Activated CD4-positive, alpha-beta T cell treated with anti-CD3 and anti-CD28 coated beads, Interleukin-2, amount 50 U/mL, for 4 hours (primary cell): Measurements from ENCODE around the gene SYCP1.
"Not testable (repeated sequence)": the region's sequence is repeated elsewhere in the genome, so short reads cannot be mapped to it uniquely, and the experiment has no call there.

Source experiments
- DNase-seq, 2 experiments: peaks; one replicate each; pipeline ENCODE4 v3.0.0-alpha.2; 2020

The SYCP1 gene

GRCh38 chr1:114976891-114977290 lies 122.2 kb downstream of the SYCP1 start:
- DNase-seq = no peak

GRCh38 chr1:114979278-114979891 lies 124.7 kb downstream of the SYCP1 start:
- DNase-seq = peak; percentile 65 to 74

- no peak for DNase-seq
Observed at GRCh38 chr1:114982251-114982650, 127.6 kb downstream of the SYCP1 start.

GRCh38 chr1:114986286-114986685 lies 131.6 kb downstream of the SYCP1 start:
- DNase-seq = no peak

- no peak for DNase-seq
Observed at GRCh38 chr1:114988095-114988494, 133.4 kb downstream of the SYCP1 start.

- no peak for DNase-seq
Observed at GRCh38 chr1:114997510-114998289, 143.0 kb downstream of the SYCP1 start.

GRCh38 chr1:115006191-115006590 lies 151.5 kb downstream of the SYCP1 start:
- DNase-seq = no peak

GRCh38 chr1:115012006-115012405 lies 157.3 kb downstream of the SYCP1 start:
- no peak for DNase-seq

GRCh38 chr1:115012434-115012833 lies 157.8 kb downstream of the SYCP1 start:
- DNase-seq = no peak

GRCh38 chr1:115013792-115014191 lies 159.1 kb downstream of the SYCP1 start:
- no peak for DNase-seq

- DNase-seq = not testable (repeated sequence)
Observed at GRCh38 chr1:115019549-115019948, 164.9 kb downstream of the SYCP1 start.

GRCh38 chr1:115021145-115021544 lies 166.5 kb downstream of the SYCP1 start:
- DNase-seq = no peak

GRCh38 chr1:115023593-115023992 lies 168.9 kb downstream of the SYCP1 start:
- no peak for DNase-seq

GRCh38 chr1:115029526-115029925 lies 174.9 kb downstream of the SYCP1 start, which contains the start of gene TSHB:
Gene TSHB (plus strand): TSS chr1:115029826. CDS start chr1:115033363, 3,537 bp downstream.
- DNase-seq = no peak

- no peak for DNase-seq
Observed at GRCh38 chr1:115031595-115031994, 176.9 kb downstream of the SYCP1 start.

GRCh38 chr1:115035652-115036051 lies 181.0 kb downstream of the SYCP1 start:
- no peak for DNase-seq

- no peak for DNase-seq
Observed at GRCh38 chr1:115036814-115037507, 182.3 kb downstream of the SYCP1 start.

- DNase-seq = no peak
Observed at GRCh38 chr1:115040501-115040900, 185.8 kb downstream of the SYCP1 start.

GRCh38 chr1:115041654-115042053 lies 187.0 kb downstream of the SYCP1 start:
- DNase-seq = no peak
